GM23338 (cell line): ENCODE data around the gene DMBT1. TPM values are rescaled to one million over a fixed set of nuclear protein-coding genes. Genes with fewer than 3 reads are reported as not detected.

ENCODE experiments used
- ATAC-seq: fragments of 200-7000 bp; cut with Tn5 transposase; 3 replicates; pipeline ENCODE4 v1.9.1; 2020
- DNase-seq: peaks from one replicate; pipeline ENCODE4 v3.0.0-alpha.2; 2015; ENCODE audit warnings: low spot score
- H2AFZ ChIP-seq: fragments of 200-600 bp; sonication (generic); 2 replicates; pipeline ENCODE4 v1.8.0; 2016; ENCODE audit warnings: antibody characterized with exemption, mild to moderate bottlenecking, moderate library complexity
- H3F3A ChIP-seq: fragments of 200-600 bp; sonication (generic); replicated peaks from 2 replicates; pipeline ENCODE4 v1.8.0; 2017; ENCODE audit warnings: antibody characterized with exemption, mixed run types, low read depth
- H3K27ac ChIP-seq: fragments of 200-600 bp; sonication (generic); 2 replicates; pipeline ENCODE4 v1.6.1; 2016; ENCODE audit warnings: low read depth
- H3K27me3 ChIP-seq: fragments of 200-600 bp; sonication (generic); 2 replicates; pipeline ENCODE4 v1.8.0; 2016; ENCODE audit warnings: mild to moderate bottlenecking, mixed run types, moderate library complexity; ENCODE audit not compliant: insufficient read depth
- H3K36me3 ChIP-seq: fragments of 200-600 bp; sonication (generic); 2 replicates; pipeline ENCODE4 v1.8.0; 2016; ENCODE audit warnings: mild to moderate bottlenecking; ENCODE audit not compliant: insufficient read depth
- H3K4me1 ChIP-seq: fragments of 200-600 bp; sonication (generic); 2 replicates; pipeline ENCODE4 v1.8.0; 2016; ENCODE audit warnings: mild to moderate bottlenecking, moderate library complexity; ENCODE audit not compliant: insufficient read depth
- H3K4me2 ChIP-seq: fragments of 200-600 bp; sonication (generic); 2 replicates; pipeline ENCODE4 v1.7.1; 2017; ENCODE audit warnings: mixed run types
- H3K4me3 ChIP-seq: fragments of 200-600 bp; sonication (generic); 2 replicates; pipeline ENCODE4 v1.6.1; 2016; ENCODE audit warnings: mixed run types
- H3K79me2 ChIP-seq: fragments of 200-600 bp; sonication (generic); replicated peaks from 2 replicates; pipeline ENCODE4 v1.8.0; 2017; ENCODE audit warnings: mild to moderate bottlenecking; ENCODE audit not compliant: insufficient read depth
- H3K9me2 ChIP-seq: fragments of 200-600 bp; sonication (generic); 2 replicates; pipeline ENCODE4 v1.8.0; 2017; ENCODE audit not compliant: insufficient read depth
- H4K20me1 ChIP-seq: fragments of 200-600 bp; sonication (generic); replicated peaks from 2 replicates; pipeline ENCODE4 v1.8.0; 2017; ENCODE audit warnings: mild to moderate bottlenecking; ENCODE audit not compliant: insufficient read depth
- H3K27ac Mint-ChIP-seq: 2 replicates; pipeline ENCODE4 v1.8.0; 2020; ENCODE audit warnings: inconsistent platforms, mild to moderate bottlenecking, moderate library complexity, mixed read lengths
- H3K27me3 Mint-ChIP-seq: 3 replicates; pipeline ENCODE4 v1.8.0; 2022; ENCODE audit warnings: low read depth, mild to moderate bottlenecking, moderate library complexity, mixed read lengths, inconsistent platforms; ENCODE audit not compliant: insufficient read depth, poor library complexity
- H3K36me3 Mint-ChIP-seq: 3 replicates; pipeline ENCODE4 v1.8.0; 2021; ENCODE audit warnings: low read depth, mild to moderate bottlenecking, inconsistent platforms, moderate library complexity, mixed read lengths
- H3K4me1 Mint-ChIP-seq: 3 replicates; pipeline ENCODE4 v1.8.0; 2020; ENCODE audit warnings: mild to moderate bottlenecking, inconsistent platforms, mixed read lengths
- H3K4me3 Mint-ChIP-seq: 3 replicates; pipeline ENCODE4 v1.8.0; 2021; ENCODE audit warnings: moderate library complexity, mild to moderate bottlenecking, inconsistent platforms, mixed read lengths
- H3K9me3 Mint-ChIP-seq: 3 replicates; pipeline ENCODE4 v1.8.0; 2020; ENCODE audit warnings: moderate library complexity, mild to moderate bottlenecking, inconsistent platforms, mixed read lengths
- EZH2phosphoT487 ChIP-seq: fragments of 200-600 bp; sonication (generic); IDR thresholded peaks from one replicate; pipeline ENCODE4 v1.8.1; 2018; ENCODE audit warnings: antibody characterized with exemption; ENCODE audit not compliant: unreplicated experiment
- JUNB ChIP-seq: IDR thresholded peaks from one replicate; pipeline ENCODE4 v1.6.1; 2016; ENCODE audit warnings: antibody characterized with exemption; ENCODE audit not compliant: unreplicated experiment
- NANOG ChIP-seq: IDR thresholded peaks from 2 replicates; pipeline ENCODE4 v1.6.1; 2016; ENCODE audit warnings: antibody characterized with exemption, borderline replicate concordance
- REST ChIP-seq: IDR thresholded peaks from one replicate; pipeline ENCODE4 v1.6.1; 2018; ENCODE audit warnings: antibody characterized with exemption; ENCODE audit not compliant: unreplicated experiment
- STAT1 ChIP-seq: IDR thresholded peaks from one replicate; pipeline ENCODE4 v1.6.1; 2016; ENCODE audit warnings: antibody characterized with exemption; ENCODE audit not compliant: unreplicated experiment
- ZNF114 ChIP-seq: fragments of 250-450 bp; sonication (Bioruptor Pico); IDR thresholded peaks from 2 replicates; pipeline ENCODE4 v1.5.0; 2020; ENCODE audit warnings: mild to moderate bottlenecking, moderate library complexity
- ZNF331 ChIP-seq: fragments of 250-450 bp; sonication (Bioruptor Pico); IDR thresholded peaks from 2 replicates; pipeline ENCODE4 v1.5.0; 2020; ENCODE audit warnings: low read depth, mild to moderate bottlenecking, moderate library complexity
- polyA plus RNA-seq: library from polyadenylated mRNA; unstranded; fragments of >200 nt; fragmentation: Nextera tagmentation; extraction: Ambion mirVana; gene quantifications from 2 replicates; pipeline ENCODE4 v1.2.1, GENCODE V29; 2016
- total RNA-seq: library from RNA; depleted of rRNA; stranded (reverse); fragments of >200 nt; shearing (Covaris generic); gene quantifications from 2 replicates; pipeline ENCODE4 v1.2.3, GENCODE V29; 2014
- TF ChIP-seq, protein P1 (sequence below): IDR thresholded peaks from 2 replicates; pipeline ENCODE4 v1.6.1; 2016; ENCODE audit warnings: antibody characterized with exemption

The DMBT1 gene
- total and polyA plus RNA-seq, 2 experiments from 2014 or later, result 0.03 to 0.05 TPM

GRCh38 chr10:122630526-122630925 lies 70.0 kb downstream of the DMBT1 start (continued):
- TF ChIP-seq REST, result no peak
- TF ChIP-seq EZH2phosphoT487, result no peak
- TF ChIP-seq NANOG, result no peak
- no peak for TF ChIP-seq ZNF114
- TF ChIP-seq, protein P1, sequence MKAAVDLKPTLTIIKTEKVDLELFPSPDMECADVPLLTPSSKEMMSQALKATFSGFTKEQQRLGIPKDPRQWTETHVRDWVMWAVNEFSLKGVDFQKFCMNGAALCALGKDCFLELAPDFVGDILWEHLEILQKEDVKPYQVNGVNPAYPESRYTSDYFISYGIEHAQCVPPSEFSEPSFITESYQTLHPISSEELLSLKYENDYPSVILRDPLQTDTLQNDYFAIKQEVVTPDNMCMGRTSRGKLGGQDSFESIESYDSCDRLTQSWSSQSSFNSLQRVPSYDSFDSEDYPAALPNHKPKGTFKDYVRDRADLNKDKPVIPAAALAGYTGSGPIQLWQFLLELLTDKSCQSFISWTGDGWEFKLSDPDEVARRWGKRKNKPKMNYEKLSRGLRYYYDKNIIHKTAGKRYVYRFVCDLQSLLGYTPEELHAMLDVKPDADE, result no peak
- TF ChIP-seq ZNF331 (CRISPR knock-in tag), result no peak
- TF ChIP-seq JUNB, result no peak

DNA sequence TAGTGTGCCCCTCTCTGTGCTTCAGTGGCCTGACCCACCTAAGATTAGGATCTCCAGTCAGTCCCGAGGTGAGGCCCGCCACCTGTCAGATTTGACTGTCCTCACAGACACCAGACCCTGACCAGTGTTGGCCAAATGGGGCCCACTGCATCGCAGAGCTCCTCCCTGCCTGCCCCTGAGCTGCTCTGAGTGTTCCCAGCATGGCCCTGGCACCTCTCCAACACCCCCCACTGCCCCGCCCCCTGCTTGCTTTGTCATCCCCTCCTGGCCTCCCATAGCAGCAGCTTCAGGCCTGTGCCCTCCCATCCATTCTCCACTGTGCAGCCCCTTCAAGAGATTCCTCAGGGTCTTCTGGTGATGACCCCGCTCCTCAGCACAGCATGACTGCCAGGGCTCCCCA lies 71.5 kb downstream of the DMBT1 start:
- no peak for TF ChIP-seq EZH2phosphoT487
- H3K9me2 ChIP-seq, result no peaks in the 10 kb centered on the region
- Mint-ChIP-seq H3K9me3 (no peaks in the 10 kb centered on the region; the same call in 2 of the 3 replicates), H3K4me1 (peaks cover 5% of the 10 kb centered on the region; the same call in 2 of the 3 replicates), H3K4me3 (no peak overlapping the region), H3K36me3 (no peaks in the 10 kb centered on the region), H3K27ac (no peak overlapping the region), H3K27me3 (peaks cover 3% of the 10 kb centered on the region)
- no peaks in the 10 kb centered on the region for H4K20me1 ChIP-seq
- ATAC-seq (no peak), DNase-seq (no peak)
- H3K4me3 ChIP-seq, result no peak overlapping the region
- no peak overlapping the region for H2AFZ ChIP-seq
- no peak overlapping the region for H3K4me2 ChIP-seq
- H3K27ac ChIP-seq, result no peak overlapping the region
- H3K4me1 ChIP-seq, result peaks cover 6% of the 10 kb centered on the region; the same call in 1 of the 2 replicates
- no peaks in the 10 kb centered on the region for H3K79me2 ChIP-seq
- H3K36me3 ChIP-seq, result no peaks in the 10 kb centered on the region
- no peaks in the 10 kb centered on the region for H3F3A ChIP-seq
- no peaks in the 10 kb centered on the region for H3K27me3 ChIP-seq

DNA sequence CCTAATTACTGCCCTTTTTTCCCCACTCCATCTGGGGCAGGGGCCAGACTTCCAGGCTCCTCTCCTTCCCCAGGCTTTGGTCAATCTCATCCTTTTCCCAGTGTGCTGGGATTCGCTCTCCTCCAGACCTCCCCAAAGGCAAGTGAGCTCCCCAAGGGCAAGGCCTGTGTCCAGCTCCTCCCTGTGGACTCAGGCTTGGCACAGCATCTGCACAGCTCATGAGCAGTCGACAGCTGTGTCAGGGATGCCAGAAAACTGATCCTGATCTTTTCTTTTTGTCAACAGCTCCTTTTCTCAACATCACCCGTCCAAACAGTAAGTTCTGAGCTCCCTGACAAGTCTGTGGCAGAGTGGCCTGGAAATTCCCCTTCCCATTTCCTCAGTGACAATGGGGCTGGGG lies 72.0 kb downstream of the DMBT1 start:
- Mint-ChIP-seq H3K36me3 (no peaks in the 10 kb centered on the region), H3K9me3 (no peaks in the 10 kb centered on the region; the same call in 2 of the 3 replicates), H3K4me1 (peaks cover 4% of the 10 kb centered on the region; the same call in 2 of the 3 replicates), H3K4me3 (no peak overlapping the region), H3K27ac (no peak overlapping the region), H3K27me3 (peaks cover 3% of the 10 kb centered on the region)
- Histone ChIP-seq H3K4me2 (no peak overlapping the region), H3K27me3 (no peaks in the 10 kb centered on the region), H4K20me1 (no peaks in the 10 kb centered on the region), H3K36me3 (no peaks in the 10 kb centered on the region), H3K4me1 (peaks cover 3% of the 10 kb centered on the region; the same call in 1 of the 2 replicates), H3K27ac (no peak overlapping the region), H3K79me2 (no peaks in the 10 kb centered on the region), H3K4me3 (no peak overlapping the region), H2AFZ (no peak overlapping the region), H3K9me2 (no peaks in the 10 kb centered on the region), H3F3A (no peaks in the 10 kb centered on the region)
- ATAC-seq (no peak), DNase-seq (no peak)
- no peak for TF ChIP-seq STAT1
- TF ChIP-seq, protein P1, result no peak
- TF ChIP-seq EZH2phosphoT487, result no peak
- no peak for TF ChIP-seq REST
